LHCN-M2 (cell line): Measurements from ENCODE around the gene SFTA2. TPM values are rescaled to one million over a fixed set of nuclear protein-coding genes. Genes with fewer than 3 reads are reported as not detected.
A peak's percentile ranks its signal among the peaks of the same experiment; 100 is the strongest.
"Not testable (repeated sequence)": the region's sequence is repeated elsewhere in the genome, so short reads cannot be mapped to it uniquely, and the experiment has no call there.

Experiments used
- DNase-seq: peaks from one replicate; pipeline ENCODE4 v3.0.0-alpha.2; 2012; ENCODE audit warnings: low read depth
- total RNA-seq: library from RNA; depleted of rRNA; stranded (reverse); fragments of >200 nt; gene quantifications from 2 replicates; pipeline ENCODE4 v1.2.3, GENCODE V29; 2014

SFTA2 gene
- total RNA-seq, 1 experiment from 2014 or later = not detected

DNA sequence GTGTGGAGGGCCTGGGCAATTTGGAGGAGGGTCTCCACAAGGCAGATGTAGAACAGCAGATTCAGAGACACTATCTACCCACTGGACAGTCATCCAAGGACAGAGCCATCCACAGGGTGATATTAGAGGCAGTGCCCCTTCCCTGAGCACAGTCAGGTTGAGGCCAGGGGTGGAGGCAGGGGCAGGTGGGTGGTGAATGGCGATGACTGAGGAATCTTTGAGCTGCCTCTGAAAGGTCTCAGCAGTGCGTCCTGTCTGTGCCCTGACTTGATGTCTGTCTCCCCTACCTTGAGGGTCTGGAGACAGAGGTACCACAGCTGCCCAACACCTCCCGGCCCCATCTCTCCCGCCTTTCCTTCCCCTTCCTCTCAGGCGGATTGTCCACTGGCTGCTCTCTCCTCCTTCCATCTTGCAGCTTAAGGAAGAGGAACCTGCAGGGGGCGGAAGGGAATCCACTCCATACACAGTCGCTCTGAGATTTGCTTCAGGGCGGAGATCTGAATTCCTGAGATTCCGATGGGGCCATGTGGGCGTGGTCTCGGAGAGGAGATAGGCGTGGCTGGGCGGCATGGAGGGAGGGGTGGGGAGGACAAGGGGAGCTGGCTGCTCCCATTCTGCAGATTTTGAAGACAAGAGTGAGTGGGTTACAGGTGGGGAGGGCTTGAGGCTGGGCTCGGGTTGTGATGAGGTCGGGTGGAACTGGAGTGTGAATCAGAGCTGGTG, 10.5 kb upstream of the SFTA2 start:
- peak; percentile 81 for DNase-seq

DNA sequence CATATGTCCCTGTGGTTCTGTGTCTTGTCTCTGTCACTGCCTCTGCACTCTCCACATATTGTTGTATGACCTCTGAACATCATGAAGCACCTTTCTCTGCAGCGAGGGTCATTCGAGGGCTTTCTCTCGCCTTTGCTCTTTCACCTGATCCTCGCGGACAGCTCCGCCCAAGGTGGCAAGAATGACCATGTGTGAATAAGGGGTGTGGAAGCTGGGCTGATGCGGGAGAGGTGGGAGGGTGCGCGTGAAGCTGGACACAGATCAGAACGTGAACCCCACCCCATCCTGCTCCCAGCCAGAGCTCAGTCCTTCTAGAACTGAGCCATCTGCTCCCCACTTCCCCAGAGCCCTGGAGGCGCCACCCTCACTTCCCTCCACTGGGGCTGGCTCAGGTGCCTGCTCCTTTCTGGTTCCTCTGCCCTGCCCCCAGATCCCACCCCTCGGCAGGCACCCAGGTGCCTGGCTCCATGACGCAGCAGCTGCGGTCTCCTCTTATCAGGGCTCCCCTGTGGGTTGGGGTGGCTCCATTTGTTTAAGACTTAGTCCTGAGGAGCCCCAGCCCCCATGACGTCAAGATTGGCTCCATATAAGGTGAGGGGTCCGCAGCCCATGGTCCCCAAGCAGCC, 8.5 kb upstream of the SFTA2 start, which contains the start of gene MUCL3:
TSS of gene MUCL3 (plus strand) at position 613 of the 626 bp plus-strand sequence. CDS start 27 bp downstream, outside the sequence.
- DNase-seq = no peak

DNA sequence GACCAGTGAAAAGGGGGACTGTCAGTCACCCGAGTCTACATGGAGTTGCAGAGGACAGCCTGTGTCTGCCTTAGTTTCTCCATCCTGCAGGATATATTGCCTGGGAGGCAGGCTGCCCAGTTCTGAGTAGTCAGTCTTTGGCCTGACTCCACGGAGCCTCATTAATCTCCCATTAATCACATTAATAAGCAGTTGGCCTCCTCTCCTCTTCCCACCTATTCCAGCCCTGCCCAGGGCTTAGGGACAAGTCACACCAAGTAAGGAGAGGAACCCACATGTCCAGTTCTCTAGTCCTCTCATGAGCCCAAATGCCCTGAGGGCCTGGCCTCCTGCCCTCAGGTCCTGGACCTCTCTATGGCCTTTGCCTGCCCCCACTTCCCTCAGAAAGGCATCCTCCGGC, 7.5 kb upstream of the SFTA2 start:
- DNase-seq = no peak

DNA sequence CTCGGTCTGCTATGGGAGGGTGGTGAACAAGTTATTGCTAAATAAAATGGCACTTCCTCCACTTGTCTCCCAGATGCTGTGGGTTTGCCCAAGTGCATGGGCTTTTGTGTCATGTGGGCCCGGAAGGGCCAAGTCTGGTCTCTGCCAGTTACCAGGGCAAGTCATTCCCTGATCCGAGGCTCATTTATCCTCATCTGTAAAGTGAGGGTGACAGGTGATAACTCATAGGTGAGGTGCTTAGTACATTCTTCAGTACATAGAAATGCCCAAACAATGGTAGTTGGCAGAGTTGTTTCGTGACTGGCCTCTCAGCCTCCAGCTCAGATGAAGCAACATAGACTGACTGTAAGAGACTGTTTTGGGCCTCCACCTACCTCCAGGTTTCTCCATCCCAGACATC, 6.8 kb upstream of the SFTA2 start:
- no peak for DNase-seq

DNA sequence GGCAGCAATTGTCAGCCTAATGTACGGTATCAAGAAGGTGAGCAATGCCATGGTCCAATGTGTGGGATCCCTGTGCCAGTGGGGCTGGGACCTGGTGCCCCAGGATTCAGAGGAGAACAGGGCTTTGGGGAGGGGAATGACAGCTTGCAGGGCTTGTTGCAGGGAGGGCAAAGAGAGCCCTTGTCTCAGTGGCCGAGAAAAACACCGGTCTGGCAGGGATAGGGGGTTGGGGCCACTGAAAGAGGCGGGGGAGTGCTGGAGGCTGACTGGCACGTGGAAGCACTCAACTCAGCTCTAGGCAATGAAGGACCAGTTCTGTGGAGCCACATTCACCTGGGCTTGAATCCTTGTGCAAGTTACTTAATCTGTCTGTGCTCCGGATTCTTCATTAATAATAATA, 5.3 kb upstream of the SFTA2 start:
- DNase-seq = no peak

DNA sequence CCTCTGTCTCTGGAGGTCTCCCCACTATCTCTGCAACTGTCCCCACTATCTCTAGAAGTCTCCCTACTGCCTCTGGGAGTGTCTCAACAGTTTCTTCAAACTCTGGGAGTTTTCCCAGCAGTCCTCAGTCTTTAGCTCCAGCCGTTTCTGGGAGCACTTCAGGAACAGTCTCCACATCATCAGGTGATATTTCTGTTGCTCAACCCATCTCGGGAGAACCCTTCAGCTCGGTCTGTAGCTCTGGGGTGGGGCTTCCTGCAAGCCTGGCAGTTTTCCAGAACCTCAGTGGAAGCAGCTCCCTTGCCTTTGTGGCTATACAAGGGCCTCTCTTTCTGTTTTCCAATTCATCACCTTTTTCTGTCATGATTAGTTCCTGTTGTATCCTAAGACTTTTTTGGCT, 3.0 kb upstream of the SFTA2 start:
- DNase-seq = no peak

DNA sequence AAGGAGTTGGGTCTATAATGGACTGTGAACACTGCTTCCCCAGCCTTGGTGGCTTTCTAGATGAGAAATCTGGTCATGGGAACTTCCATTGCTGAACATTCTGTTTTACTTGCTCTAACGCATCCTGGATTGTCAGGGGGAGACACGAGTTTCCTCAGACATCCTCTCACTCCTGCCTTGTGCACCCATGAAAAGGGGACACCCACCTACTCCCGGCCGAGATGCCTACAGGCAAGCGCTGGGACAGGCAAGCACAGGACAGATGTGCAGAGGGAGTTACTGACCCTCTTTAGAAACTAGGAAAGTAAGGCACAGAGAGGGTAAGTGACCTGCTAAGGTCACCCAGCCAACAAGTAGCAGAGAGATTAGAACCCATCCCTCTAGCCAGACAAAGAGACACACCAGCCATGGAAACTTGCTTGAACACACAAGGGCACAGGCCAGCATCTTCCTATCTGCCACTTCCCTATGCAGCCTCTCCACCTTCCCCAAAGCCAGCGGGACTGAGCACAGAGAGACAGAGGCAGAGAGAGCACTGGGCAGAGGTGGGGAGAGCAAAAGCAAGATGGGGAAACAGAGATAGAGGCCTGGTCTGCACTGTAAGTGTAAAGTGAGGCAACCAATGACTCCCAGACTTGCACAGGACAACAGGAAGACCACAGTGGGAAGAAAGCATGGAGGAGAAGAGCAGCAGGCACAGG, 845 bp upstream of the SFTA2 start:
- DNase-seq = no peak

DNA sequence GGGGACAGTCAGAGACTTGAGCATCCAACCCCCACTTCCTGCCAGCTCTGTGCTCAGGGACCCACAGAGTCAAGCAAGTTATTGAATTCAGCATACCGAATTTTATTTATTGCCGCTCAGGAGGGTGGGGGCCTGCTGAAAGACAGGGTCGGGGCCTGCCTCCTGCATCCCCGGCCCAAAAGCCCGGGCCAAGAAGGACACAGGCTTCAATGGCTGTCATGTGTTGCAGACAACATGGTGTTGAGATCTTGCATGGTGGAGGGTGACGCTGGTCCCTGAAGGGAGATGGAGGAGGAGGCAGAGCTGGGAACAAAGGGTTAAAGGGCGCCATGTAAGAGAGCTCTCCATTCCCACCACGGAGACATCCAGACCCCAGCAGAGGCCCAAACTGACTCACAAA, 698 bp downstream of the SFTA2 start:
- no peak for DNase-seq

DNA sequence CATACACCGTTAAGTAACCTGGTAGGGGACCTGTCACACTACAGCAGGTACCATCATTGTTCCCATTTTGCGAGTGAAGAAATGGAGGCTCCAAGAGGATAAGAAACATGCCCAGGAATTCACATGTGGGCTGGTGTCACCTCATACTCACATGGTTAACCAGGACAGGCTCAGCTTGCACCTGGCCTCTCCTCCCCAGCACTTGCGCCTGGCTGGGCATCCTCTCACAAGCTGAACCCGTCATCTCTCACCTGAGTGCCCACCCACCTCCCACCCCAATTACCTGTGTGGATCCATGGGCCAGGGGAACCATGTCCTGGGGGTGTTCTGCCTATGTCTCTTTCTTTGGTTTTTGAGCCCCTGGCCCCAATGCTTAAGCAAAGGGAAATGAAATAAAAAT, 1.5 kb downstream of the SFTA2 start:
- DNase-seq = no peak

DNA sequence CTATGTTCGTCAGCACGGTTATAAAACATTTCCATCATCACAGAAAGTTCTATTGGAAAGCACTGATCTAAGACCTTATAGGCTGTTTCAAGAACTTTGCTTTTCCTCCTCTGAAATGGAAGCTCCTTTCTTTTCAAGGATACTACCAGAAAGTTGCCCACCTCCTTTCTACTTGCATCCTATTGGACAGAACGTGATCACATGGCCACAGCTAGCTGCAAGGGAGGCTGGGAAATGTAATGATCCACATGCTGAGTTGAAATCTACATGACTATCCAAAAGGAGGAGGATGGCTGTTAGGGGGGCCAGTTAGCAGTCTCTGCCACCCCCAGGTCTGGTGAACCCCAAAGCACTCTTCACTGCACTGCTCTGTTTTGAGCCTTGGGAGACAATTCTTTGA, 3.3 kb downstream of the SFTA2 start:
- DNase-seq = no peak

DNA sequence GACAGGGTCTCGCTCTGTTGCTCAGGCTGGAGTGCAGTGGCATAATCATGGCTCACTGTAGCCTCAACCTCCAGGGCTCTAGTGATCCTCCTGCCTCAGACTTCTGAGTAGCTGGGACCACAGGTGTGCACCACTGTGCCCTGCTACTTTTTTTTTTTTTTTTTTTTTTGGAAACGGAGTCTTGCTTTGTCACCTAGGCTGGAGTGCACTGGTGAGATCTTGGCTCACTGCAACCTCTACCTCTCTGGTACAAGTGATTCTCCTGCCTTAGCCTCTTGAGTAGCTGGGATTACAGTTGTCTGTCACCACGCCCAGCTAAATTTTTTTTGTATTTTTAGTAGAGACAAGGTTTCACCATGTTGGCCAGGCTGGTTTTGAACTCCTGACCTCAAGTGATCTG, 4.9 kb downstream of the SFTA2 start:
- DNase-seq = not testable (repeated sequence)

DNA sequence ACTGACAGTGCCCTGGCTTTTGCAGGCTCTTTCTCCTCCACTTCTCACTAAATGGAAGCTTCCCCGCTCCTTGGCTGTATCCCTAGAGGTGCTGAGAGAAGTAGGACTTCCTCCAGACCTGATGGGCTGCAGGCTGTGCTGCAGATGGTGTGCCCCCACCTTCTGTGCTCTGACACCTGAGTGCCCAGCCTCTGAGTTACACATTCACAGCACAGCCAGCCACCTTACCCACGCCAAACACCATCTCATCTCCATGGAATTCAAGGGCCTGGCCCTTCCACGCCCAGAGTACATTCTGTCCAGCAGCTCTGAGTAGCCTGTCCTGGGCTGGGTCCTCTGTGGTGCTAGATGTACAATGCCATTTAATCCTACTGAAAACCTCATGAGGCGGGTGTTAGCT, 5.3 kb downstream of the SFTA2 start:
- peak; percentile 61 for DNase-seq

DNA sequence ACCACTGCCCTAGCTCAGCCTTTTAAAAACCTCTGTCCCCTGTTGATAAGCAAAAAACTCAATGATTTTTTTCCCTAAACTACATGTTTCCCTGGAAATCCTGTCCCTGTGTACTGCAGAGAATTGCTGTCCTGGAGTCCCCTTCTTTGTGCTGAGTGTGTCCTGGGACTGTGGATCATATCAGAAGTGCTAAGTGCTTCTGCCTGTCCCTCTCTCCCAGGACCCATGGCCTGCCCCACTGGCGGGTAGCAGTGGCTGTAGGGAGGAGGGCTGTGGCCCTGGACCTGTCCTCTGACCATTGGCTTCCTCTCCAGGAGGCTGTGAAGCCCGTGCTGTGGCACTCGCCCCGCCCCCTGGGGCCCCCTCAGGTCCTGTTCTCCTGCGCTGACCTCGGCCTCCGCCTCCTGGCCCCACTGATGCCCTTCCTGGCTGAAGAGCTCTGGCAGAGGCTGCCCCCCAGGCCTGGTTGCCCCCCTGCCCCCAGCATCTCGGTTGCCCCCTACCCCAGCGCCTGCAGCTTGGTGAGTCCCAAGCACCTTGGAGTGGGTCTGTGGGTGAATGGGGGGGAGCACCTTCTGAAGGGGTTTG, 7.8 kb downstream of the SFTA2 start:
- not testable (repeated sequence) for DNase-seq

DNA sequence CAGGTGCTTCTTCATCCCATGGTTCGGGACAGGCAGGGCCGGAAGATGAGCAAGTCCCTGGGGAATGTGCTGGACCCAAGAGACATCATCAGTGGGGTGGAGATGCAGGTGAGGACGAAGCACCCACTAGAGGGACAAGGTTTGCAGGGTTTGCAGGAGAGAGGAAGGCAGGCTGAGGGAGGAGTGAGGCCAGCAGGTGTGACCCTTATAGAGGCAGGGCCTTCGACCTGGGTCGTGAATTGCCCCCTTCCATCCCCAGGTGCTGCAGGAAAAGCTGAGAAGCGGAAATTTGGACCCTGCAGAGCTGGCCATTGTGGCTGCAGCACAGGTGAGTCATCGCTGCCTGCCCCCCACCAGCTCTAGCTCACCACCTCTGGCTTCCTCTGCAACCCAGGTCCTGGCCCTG, 9.5 kb downstream of the SFTA2 start:
- DNase-seq = no peak

DNA sequence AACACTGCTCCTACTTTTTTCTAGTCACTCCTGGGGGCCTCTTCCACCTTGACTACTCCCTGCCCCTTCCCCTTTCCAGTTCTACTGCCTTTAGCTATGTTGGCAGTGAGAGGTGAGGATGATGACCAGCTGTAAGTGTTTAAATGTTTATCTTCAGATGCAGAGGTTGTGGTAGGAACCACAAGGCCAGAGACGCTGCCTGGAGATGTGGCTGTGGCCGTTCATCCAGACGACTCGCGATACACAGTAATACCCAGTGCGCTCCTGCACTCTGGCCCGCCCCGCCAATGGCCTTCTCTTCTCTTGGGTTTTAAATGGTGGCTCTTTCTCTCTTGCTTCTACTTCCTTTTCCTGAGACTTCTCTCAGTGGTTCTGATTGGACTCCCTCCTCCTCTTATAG, 13.3 kb downstream of the SFTA2 start:
- DNase-seq = no peak

DNA sequence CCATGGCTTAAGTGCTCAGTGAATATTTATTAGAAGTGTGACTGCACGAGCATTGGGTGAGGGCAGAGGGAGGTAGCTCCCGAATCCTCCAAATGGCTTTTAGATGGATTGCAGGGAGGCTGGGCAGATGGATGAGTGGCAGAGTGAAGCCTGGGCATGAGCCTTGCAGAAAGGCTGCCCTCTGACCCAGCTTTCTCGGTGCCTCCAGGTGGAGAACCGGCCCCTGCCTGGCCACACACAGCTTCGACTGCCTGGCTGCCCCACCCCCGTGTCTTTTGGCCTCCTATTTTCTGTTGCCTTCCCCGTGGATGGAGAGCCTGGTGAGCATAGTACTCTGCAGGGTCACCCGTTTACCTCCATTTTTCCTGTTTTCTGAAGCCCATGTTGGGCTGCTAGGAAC, 14.5 kb downstream of the SFTA2 start:
- DNase-seq = no peak

DNA sequence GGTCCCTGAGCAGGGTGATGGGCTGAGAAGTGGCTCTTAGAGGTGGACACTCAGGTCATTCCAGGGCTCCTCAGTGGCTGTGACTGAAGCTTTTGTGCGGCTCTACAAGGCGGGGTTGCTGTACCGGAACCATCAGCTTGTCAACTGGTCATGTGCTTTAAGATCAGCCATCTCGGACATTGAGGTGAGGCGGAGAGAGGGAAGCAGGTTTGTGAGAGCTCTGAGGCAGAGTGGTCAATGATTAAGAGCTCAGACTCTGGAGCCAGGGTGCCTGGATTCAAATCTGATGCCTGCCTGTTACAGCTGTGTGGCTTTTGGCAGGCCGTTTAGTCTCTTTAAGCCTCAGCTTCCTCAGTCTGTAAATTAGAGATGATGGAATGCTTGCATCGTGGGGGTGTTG, 14.9 kb downstream of the SFTA2 start:
- no peak for DNase-seq

DNA sequence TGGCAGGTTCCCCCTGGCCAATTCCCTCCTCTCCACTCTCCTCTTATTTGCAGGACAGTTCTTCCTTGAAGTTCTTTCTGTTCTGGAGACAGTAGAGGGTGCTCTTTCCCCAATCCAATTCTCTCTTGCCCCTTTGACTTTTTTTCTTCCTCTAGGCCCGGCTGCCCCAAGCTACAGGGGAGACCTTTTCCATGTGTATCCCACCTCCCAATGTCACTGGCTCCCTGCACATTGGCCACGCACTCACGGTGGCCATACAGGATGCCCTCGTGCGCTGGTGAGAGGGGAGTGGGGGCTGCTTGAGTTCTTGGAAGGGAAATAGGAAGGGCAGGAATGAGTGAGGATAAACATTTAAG, 16.4 kb downstream of the SFTA2 start:
- DNase-seq = peak; percentile 66

DNA sequence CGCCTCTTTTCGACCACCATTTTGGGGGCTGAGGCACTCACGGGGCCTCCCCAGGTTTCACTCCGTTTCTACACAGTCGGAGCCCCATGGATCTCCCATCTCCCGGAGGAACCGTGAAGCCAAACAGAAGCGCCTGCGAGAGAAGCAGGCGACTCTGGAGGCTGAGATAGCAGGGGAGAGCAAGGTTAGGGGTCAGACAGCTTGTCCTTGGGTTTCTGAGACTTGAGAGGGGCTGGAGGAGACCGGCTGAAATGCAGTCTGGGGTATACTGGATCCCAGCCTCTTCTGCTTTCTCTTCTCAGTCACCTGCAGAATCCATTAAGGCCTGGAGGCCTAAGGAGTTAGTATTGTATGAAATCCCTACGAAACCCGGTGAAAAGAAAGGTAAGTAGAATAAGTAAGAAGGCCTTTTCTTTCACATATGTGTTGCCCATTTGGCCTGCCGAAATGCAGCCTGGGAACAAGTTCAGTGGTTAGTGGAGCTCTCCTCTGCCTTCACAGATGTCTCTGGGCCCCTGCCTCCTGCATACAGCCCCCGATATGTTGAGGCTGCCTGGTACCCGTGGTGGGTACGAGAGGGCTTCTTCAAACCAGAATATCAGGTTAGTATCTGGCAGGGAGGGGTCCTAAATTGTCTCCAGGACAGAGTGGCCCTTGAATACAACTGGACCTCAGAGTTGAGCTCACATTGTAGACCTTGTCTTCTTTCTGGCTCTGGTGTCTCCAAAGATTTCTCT, 16.9 kb downstream of the SFTA2 start:
- DNase-seq = no peak

DNA sequence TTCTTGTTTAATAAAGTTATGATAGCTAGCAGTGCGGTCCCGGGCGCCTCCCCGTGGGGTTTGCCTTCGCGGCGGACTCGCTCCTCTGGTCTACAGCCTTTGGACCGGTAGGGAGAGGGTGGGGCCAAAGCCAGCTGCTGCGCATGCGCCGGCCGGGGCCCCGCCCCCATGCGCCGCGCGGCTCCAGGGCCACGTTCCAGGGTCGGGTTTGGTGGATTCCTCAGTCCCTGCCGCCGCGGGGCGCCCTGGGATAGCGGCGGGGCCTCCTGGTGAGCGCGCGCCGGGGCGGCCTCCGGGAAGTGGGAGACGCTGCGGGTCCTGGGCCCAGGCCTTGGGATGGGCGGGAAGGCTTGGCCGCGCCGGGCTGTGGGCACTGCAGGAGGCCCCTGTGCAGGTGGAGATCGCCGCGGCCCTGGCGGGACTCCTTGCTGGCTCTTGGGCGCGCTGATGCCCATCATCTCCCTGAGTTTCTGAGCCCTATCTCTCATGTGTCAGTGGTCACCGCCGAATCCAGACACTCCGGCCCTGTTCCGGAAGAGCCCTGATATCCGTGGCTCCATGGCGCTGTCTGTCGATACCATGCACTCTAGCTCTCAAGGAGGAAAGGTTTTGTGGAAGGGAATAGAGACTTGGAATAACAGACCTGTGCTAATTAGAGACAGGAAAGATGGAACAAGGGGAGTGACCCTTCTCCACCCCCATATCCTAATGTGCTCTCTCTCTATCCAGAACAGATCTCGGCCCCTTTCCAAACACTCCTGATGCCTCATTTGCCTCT, 17.7 kb downstream of the SFTA2 start, which contains the start of gene VARS2:
TSS of gene VARS2 (plus strand) at position 163 of the 778 bp plus-strand sequence. CDS start at position 762, 599 bp downstream.
- DNase-seq = peak; percentile 89

DNA sequence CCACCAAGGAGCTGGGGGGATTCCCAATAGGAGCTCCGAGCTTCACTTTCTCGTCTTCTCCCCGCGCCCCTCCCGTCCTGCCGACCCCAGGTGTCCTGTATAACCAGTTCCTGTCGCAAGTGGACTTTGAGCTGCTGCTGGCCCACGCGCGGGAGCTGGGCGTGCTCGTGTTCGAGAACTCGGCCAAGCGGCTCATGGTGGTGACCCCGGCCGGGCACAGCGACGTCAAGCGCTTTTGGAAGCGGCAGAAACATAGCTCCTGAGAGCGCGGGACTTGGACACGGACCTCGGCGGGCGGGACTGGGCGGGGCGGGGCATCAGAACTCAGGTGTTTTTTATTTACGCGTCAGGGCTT, 18.3 kb downstream of the SFTA2 start:
- no peak for DNase-seq
